Measurements from ENCODE around the gene HBA2. TPM values are rescaled to one million over a fixed set of nuclear protein-coding genes. Genes with fewer than 3 reads are reported as not detected.

The HBA2 gene
- total RNA-seq: not detected in 2 replicates

DNA sequence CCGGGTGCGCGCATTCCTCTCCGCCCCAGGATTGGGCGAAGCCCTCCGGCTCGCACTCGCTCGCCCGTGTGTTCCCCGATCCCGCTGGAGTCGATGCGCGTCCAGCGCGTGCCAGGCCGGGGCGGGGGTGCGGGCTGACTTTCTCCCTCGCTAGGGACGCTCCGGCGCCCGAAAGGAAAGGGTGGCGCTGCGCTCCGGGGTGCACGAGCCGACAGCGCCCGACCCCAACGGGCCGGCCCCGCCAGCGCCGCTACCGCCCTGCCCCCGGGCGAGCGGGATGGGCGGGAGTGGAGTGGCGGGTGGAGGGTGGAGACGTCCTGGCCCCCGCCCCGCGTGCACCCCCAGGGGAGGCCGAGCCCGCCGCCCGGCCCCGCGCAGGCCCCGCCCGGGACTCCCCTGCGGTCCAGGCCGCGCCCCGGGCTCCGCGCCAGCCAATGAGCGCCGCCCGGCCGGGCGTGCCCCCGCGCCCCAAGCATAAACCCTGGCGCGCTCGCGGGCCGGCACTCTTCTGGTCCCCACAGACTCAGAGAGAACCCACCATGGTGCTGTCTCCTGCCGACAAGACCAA is at the start of gene HBA2:
Gene HBA2, plus strand, starts transcription at position 503 of the 568 bp plus-strand sequence. Its CDS starts 37 bp downstream, at position 540.

DNA sequence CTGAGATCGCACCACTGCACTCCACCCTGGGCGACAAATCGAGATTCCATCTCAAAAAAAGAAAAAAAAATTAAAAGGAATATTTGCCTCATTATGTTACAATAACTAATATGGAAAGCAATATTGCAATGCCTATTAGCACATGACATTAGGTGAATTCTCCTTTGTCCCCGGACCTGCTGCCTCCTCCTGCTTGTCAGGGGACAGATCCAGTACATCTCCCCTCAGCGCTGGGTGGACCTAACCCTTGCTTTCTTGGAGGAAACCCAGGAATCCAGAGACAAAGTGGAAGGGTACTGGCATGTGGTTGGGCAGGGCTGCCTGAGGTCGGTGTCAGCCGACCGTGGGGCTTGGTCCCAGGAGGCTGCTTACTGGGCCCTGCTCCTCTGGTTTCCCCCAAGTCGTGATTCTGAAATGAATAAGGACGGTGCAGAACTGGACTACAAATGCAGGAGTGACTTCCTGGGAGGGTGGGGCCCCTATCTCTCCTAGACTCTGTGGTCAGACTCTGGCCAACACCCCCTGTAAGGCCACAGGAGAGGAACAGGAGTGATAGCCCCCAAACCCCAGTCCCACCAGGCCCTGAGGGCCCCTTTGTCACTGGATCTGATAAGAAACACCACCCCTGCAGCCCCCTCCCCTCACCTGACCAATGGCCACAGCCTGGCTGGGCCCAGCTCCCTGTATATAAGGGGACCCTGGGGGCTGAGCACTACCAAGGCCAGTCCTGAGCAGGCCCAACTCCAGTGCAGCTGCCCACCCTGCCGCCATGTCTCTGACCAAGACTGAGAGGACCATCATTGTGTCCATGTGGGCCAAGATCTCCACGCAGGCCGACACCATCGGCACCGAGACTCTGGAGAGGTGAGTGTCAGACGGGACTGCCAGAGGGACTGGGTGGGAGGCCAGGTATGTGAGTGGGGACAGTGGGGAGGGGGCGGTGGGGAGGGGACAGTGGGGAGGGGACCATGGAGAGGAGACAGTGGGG is 20.2 kb upstream of the HBA2 start, which contains the start of gene HBZ:
Gene HBZ, plus strand, starts transcription at position 504 of the 988 bp plus-strand sequence. Its CDS starts 266 bp downstream, at position 770.

DNA sequence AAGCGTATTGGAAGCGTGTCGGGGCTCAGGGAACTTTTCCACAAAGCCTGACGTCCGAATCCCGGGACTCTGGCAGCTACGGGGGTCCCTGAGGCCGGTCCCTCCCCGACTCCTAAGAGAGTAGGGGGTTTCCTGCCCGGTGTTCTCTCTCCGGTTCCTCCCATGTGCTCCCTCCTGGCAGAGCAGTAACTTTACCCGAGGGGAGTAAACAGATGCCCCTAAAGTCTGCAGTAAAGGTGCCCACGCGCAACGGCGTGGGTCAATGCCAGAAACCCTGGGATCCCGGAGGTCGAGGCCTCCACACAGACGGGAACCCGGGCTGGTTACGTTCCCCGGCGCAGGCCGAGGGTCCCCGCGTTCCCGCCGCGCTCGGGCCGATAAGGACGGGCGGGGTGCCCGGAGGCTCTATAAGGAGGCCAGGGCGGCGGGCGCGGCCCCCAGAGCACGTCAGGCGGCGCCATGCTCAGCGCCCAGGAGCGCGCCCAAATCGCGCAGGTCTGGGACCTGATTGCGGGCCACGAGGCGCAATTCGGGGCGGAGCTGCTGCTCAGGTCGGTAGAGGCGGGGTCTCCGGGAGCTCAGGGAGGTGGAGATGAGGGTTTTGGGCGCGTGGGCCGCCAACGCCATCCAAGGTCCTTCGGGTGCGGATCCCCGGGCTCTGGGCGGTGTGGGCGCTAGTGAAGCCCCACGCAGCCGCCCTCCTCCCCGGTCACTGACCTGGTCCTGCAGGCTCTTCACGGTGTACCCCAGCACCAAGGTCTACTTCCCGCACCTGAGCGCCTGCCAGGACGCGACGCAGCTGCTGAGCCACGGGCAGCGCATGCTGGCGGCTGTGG is 6.9 kb upstream of the HBA2 start, which contains the start of gene HBM:
Gene HBM, plus strand, starts transcription at position 440 of the 836 bp plus-strand sequence. Its CDS starts 20 bp downstream, at position 460.

DNA sequence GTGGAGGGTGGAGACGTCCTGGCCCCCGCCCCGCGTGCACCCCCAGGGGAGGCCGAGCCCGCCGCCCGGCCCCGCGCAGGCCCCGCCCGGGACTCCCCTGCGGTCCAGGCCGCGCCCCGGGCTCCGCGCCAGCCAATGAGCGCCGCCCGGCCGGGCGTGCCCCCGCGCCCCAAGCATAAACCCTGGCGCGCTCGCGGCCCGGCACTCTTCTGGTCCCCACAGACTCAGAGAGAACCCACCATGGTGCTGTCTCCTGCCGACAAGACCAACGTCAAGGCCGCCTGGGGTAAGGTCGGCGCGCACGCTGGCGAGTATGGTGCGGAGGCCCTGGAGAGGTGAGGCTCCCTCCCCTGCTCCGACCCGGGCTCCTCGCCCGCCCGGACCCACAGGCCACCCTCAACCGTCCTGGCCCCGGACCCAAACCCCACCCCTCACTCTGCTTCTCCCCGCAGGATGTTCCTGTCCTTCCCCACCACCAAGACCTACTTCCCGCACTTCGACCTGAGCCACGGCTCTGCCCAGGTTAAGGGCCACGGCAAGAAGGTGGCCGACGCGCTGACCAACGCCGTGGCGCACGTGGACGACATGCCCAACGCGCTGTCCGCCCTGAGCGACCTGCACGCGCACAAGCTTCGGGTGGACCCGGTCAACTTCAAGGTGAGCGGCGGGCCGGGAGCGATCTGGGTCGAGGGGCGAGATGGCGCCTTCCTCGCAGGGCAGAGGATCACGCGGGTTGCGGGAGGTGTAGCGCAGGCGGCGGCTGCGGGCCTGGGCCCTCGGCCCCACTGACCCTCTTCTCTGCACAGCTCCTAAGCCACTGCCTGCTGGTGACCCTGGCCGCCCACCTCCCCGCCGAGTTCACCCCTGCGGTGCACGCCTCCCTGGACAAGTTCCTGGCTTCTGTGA is 4.1 kb downstream of the HBA2 start, which contains the start of gene HBA1:
Gene HBA1, plus strand, starts transcription at position 204 of the 906 bp plus-strand sequence. Its CDS starts 37 bp downstream, at position 241.

DNA sequence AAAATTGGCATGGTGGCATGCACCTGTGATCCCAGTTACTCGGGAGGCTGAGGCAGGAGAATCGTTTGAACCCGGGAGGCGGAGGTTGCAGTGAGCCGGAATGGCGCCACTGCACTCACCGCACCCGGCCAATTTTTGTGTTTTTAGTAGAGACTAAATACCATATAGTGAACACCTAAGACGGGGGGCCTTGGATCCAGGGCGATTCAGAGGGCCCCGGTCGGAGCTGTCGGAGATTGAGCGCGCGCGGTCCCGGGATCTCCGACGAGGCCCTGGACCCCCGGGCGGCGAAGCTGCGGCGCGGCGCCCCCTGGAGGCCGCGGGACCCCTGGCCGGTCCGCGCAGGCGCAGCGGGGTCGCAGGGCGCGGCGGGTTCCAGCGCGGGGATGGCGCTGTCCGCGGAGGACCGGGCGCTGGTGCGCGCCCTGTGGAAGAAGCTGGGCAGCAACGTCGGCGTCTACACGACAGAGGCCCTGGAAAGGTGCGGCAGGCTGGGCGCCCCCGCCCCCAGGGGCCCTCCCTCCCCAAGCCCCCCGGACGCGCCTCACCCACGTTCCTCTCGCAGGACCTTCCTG is 7.5 kb downstream of the HBA2 start, which contains the start of gene HBQ1:
Gene HBQ1, plus strand, starts transcription at position 359 of the 575 bp plus-strand sequence. Its CDS starts 28 bp downstream, at position 387.

Other genes with a start within 250 kb of the HBA2 start
- gene POLR3K, start 119.3 kb upstream of the HBA2 start, total RNA-seq: 13.7 and 14.9 TPM in 2 replicates
- 47.7 and 50.8 TPM in 2 replicates for gene SNRNP25, start 119.0 kb upstream of the HBA2 start, total RNA-seq
- 23.3 and 28.7 TPM in 2 replicates for gene RHBDF1, start 100.2 kb upstream of the HBA2 start, total RNA-seq
- 132 and 144 TPM in 2 replicates for gene MPG, start 94.7 kb upstream of the HBA2 start, total RNA-seq
- 18.8 and 20.7 TPM in 2 replicates for gene NPRL3, start 34.2 kb upstream of the HBA2 start, total RNA-seq
- not detected in 2 replicates for gene HBZ, start 20.2 kb upstream of the HBA2 start, total RNA-seq
- not detected in 2 replicates for gene HBM, start 6.9 kb upstream of the HBA2 start, total RNA-seq
- not detected in 2 replicates for gene HBA1, start 3.8 kb downstream of the HBA2 start, total RNA-seq
- not detected in 2 replicates for gene HBQ1, start 7.6 kb downstream of the HBA2 start, total RNA-seq
- gene LUC7L, start 56.6 kb downstream of the HBA2 start, total RNA-seq: 30.8 and 35.3 TPM in 2 replicates
- gene FAM234A, start 61.9 kb downstream of the HBA2 start, total RNA-seq: 53.7 and 82.6 TPM in 2 replicates
- gene RGS11, start 103.1 kb downstream of the HBA2 start, total RNA-seq: 0.25 and 1.1 TPM in 2 replicates
- 0.20 and 2.0 TPM in 2 replicates for gene ARHGDIG, start 107.7 kb downstream of the HBA2 start, total RNA-seq
- gene PDIA2, start 110.3 kb downstream of the HBA2 start, total RNA-seq: 0.07 TPM in 1 of 2 replicates, not detected in the other
- gene AXIN1, start 179.8 kb downstream of the HBA2 start, total RNA-seq: 19.2 and 23.7 TPM in 2 replicates
- gene MRPL28, start 197.7 kb downstream of the HBA2 start, total RNA-seq: 146 and 154 TPM in 2 replicates
- gene PGAP6, start 209.1 kb downstream of the HBA2 start, total RNA-seq: 55.5 and 64.6 TPM in 2 replicates
- gene NME4, start 224.3 kb downstream of the HBA2 start, total RNA-seq: 125 and 136 TPM in 2 replicates
- 27.5 and 30.7 TPM in 2 replicates for gene DECR2, start 229.0 kb downstream of the HBA2 start, total RNA-seq